ENCODE measurements around the gene STK32B. TPM values are rescaled to one million over a fixed set of nuclear protein-coding genes. Genes with fewer than 3 reads are reported as not detected.

The STK32B gene
- total RNA-seq, 1 donor from 2014 or later = 4.2 TPM

GRCh38 chr4:5458676-5459075 lies 407.4 kb downstream of the STK32B start:
- TF ChIP-seq CTCF (conservative IDR thresholded peaks at IDR 0.05; ENCODE audit: low read depth, low read length) = no peak
- no peak for DNase-seq (ENCODE audit: low read depth)
- no peak overlapping the region for H3K4me3 ChIP-seq (ENCODE audit: low read depth, low read length)

- DNase-seq (ENCODE audit: low read depth) = no peak
- TF ChIP-seq CTCF (conservative IDR thresholded peaks at IDR 0.05; ENCODE audit: low read depth, low read length) = no peak
- H3K4me3 ChIP-seq (ENCODE audit: low read depth, low read length) = no peak overlapping the region
These were observed 408.0 kb downstream of the STK32B start for GRCh38 chr4:5459236-5459635.

- no peak overlapping the region for H3K4me3 ChIP-seq (ENCODE audit: low read depth, low read length)
- TF ChIP-seq CTCF (conservative IDR thresholded peaks at IDR 0.05; ENCODE audit: low read depth, low read length) = peak; percentile 81
- DNase-seq (ENCODE audit: low read depth) = no peak
These were observed 409.0 kb downstream of the STK32B start for GRCh38 chr4:5460106-5460801.

- no peak overlapping the region for H3K4me3 ChIP-seq (ENCODE audit: low read depth, low read length)
- no peak for DNase-seq (ENCODE audit: low read depth)
- TF ChIP-seq CTCF (conservative IDR thresholded peaks at IDR 0.05; ENCODE audit: low read depth, low read length) = no peak
These were observed 410.2 kb downstream of the STK32B start for GRCh38 chr4:5461477-5461876.

GRCh38 chr4:5462254-5462835 lies 411.1 kb downstream of the STK32B start:
- no peak overlapping the region for H3K4me3 ChIP-seq (ENCODE audit: low read depth, low read length)
- no peak for DNase-seq (ENCODE audit: low read depth)
- no peak for TF ChIP-seq CTCF (conservative IDR thresholded peaks at IDR 0.05; ENCODE audit: low read depth, low read length)

- no peak for DNase-seq (ENCODE audit: low read depth)
- no peak for TF ChIP-seq CTCF (conservative IDR thresholded peaks at IDR 0.05; ENCODE audit: low read depth, low read length)
- no peak overlapping the region for H3K4me3 ChIP-seq (ENCODE audit: low read depth, low read length)
These were observed 411.6 kb downstream of the STK32B start for GRCh38 chr4:5462896-5463295.

- DNase-seq (ENCODE audit: low read depth) = no peak
- TF ChIP-seq CTCF (conservative IDR thresholded peaks at IDR 0.05; ENCODE audit: low read depth, low read length) = no peak
- no peak overlapping the region for H3K4me3 ChIP-seq (ENCODE audit: low read depth, low read length)
These were observed 412.1 kb downstream of the STK32B start for GRCh38 chr4:5463361-5463760.
